Medulla oblongata (tissue), 1 donor: ENCODE data around the gene LONP2.
"Not testable (repeated sequence)": the region's sequence is repeated elsewhere in the genome, so short reads cannot be mapped to it uniquely, and the experiment has no call there.

Experiments
- DNase-seq: peaks from one replicate; pipeline ENCODE4 v3.0.0-alpha.2; 2015; ENCODE audit errors: extremely low spot score

The LONP2 gene

DNA sequence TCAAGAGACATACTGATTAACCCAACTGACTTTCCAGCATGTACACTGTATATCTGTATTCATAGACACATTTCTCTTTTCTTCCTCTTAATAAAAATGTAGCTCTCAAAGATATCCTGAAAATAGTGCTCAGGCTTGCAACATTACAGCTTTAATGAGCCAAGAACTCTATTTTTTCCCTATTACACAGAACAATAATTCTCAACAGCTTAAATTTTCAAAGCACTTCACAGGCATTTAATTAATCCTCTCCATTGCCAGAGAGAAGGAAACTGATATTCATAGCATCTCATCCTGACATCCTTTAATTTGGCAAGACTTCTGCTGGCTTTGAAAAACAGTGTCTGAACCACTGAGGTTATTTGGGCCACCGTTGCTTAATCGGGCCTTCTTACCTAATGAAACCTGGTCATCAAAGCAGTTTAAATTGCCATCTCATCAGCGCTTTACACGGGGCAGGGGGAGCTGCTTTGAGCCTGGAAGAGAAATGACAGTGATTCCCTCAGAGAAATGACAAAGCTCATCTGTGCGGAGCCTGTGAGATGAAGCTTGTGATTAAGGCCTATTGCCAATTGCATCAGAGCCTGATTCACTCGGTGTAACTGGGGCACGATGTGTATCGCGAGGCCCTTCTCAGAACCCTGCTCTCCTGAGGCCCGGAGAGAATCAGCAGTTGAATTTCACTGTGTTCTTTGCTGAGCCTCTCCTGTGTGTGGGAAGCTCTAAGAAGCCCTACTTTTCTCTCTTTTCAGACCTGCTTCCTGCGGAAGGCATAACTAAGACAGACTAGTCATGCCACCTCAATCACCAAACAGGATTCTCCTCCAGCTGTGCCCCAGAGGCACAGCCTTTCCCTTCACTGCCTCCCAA is 149.6 kb downstream of the LONP2 start:
- DNase-seq, result peak; percentile 93

DNA sequence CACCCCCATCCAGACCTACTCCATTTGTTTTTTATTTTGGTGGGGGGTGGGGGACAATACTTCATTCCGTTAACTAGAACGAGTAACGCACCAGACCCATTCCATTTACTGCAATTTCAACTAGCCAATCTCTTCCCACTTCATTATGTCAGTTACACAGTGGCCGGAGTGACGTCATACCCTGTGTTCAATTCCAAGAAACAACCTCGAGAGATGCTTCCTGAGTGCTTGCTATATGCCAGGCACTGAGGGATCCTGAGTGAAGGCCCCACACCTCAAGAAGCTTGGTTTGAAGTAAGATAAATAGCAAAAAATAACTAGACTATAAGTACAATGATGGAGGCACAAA is 150.2 kb downstream of the LONP2 start:
- no peak for DNase-seq

DNA sequence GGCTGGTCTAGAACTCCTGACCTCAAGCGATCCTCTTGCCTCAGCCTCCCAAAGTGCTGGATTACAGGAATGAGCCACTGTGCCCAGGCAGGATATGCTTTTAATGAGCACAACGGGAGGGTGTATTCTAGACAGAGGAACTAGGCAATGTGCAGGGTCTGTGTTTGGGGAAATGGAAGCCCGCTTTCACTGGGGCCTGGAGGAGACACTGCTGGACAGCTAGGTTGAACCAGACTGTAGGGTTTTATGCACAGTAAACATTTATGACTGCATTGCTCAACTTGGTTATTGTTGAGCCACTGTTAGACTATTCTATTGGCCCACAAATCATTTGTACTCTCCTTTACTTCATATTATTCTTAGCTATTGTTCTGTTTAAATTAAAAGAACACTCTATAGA is 151.3 kb downstream of the LONP2 start:
- DNase-seq, result no peak

DNA sequence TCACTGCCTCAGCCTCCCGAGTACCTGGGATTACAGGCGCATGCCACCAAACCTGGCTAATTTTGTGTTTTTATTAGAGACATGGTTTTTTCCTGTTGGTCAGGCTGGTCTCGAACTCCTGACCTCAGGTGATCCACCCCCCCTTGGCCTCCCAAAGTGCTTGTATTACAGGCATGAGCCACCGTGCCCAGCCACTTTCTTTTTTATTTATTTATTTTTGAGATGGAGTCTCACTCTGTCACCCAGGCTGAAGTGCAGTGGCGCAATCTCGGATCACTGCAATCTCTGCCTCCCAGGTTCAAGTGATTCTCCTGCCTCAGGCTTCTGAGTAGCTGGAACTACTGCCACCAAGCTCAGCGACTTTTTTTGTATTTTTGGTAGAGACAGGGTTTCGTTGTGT is 158.4 kb downstream of the LONP2 start:
- not testable (repeated sequence) for DNase-seq

- no peak for DNase-seq
Observed at GRCh38 chr16:48405153-48405552, 161.1 kb downstream of the LONP2 start.

GRCh38 chr16:48405907-48406306 is 161.8 kb downstream of the LONP2 start:
- DNase-seq, result no peak
